ENCODE results near the gene HECW1. TPM values are rescaled to one million over a fixed set of nuclear protein-coding genes. Genes with fewer than 3 reads are reported as not detected.

The HECW1 gene
- total and polyA plus RNA-seq, 11 donors = 0.23 TPM; not detected in 10

DNA sequence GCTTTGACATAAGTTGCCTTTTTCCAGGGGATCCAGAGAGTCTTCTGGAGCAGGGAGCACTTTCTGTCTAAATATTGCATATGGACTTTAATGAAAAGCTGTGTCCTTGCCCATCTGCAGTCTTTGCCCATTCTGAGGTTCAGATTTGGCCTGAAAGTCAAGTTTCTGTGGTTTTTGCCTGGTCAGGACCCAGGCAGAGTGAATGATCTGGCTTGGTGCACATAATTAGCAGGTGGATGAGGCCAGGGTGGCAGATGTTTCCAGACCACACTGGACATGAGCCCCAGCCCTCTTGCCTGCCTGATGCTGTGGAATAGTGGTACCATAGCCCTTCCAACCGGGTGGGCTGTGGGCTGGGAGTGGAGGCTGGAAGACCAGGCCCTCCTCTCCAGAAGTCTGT, 11.0 kb downstream of the HECW1 start:
- H3K36me3 ChIP-seq = no peaks in the 10 kb centered on the region
- H3K27me3 ChIP-seq = peaks cover 0 to 44% (median 16%) of the 10 kb centered on the region in 9 donors
- TF ChIP-seq, protein P1, sequence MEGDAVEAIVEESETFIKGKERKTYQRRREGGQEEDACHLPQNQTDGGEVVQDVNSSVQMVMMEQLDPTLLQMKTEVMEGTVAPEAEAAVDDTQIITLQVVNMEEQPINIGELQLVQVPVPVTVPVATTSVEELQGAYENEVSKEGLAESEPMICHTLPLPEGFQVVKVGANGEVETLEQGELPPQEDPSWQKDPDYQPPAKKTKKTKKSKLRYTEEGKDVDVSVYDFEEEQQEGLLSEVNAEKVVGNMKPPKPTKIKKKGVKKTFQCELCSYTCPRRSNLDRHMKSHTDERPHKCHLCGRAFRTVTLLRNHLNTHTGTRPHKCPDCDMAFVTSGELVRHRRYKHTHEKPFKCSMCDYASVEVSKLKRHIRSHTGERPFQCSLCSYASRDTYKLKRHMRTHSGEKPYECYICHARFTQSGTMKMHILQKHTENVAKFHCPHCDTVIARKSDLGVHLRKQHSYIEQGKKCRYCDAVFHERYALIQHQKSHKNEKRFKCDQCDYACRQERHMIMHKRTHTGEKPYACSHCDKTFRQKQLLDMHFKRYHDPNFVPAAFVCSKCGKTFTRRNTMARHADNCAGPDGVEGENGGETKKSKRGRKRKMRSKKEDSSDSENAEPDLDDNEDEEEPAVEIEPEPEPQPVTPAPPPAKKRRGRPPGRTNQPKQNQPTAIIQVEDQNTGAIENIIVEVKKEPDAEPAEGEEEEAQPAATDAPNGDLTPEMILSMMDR (IDR thresholded peaks at IDR 0.05) = no peak
- TF ChIP-seq POLR2A (IDR thresholded peaks at IDR 0.05) = no peak
- intact Hi-C loops (cut with DNase I) = no loop called here
- no peaks in the 10 kb centered on the region for H3K4me1 ChIP-seq
- ATAC-seq (no peak), DNase-seq (no peak)
- H3K9me3 ChIP-seq = no peaks in the 10 kb centered on the region
- no peak overlapping the region for H3K27ac ChIP-seq
- no peak overlapping the region for H3K4me3 ChIP-seq
- 29 to 56% (median 45%) methylated on average over 1 of the region's 1 CpG for WGBS, 4 donors

DNA sequence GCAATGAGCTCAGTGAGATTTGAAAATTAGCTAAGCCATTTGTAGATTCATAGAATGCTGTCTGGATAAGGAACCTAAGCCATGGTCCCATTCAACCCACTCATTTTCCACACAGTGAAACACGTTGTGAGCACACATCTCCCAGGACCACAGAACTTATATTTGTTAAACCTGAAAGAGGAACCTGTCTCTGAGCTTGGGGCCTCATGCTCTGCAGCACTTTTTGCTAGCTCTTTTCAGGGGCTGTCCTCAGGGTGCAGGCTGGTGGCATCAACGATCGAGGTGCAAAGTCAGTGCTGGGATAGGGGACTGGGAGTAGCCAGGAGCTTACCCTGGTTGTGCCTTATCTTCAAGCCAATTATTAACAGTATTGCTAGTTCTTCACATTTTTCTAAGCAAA, 11.9 kb downstream of the HECW1 start:
- intact Hi-C loops (cut with DNase I) = no loop called here
- DNase-seq (no peak), ATAC-seq (no peak)
- Histone ChIP-seq H3K9me3 (no peaks in the 10 kb centered on the region), H3K36me3 (no peaks in the 10 kb centered on the region), H3K27me3 (peaks cover 0 to 36% (median 14%) of the 10 kb centered on the region in 9 donors), H3K4me1 (no peaks in the 10 kb centered on the region), H3K4me3 (no peak overlapping the region), H3K27ac (no peak overlapping the region)
- TF ChIP-seq POLR2A (IDR thresholded peaks at IDR 0.05) = no peak
- TF ChIP-seq, protein P1 (IDR thresholded peaks at IDR 0.05) = no peak
- 59 to 93% (median 73%) methylated on average over 3 of the region's 3 CpGs for WGBS, 4 donors

GRCh38 chr7:43130347-43130746, 17.9 kb downstream of the HECW1 start:
- 82 to 88% (median 86%) methylated on average over 3 of the region's 3 CpGs for WGBS, 4 donors
- ATAC-seq (no peak), DNase-seq (no peak)
- intact Hi-C loops (cut with DNase I) = no loop called here
- no peak overlapping the region for H3K27ac ChIP-seq
- TF ChIP-seq POLR2A (IDR thresholded peaks at IDR 0.05) = no peak
- TF ChIP-seq, protein P1 (IDR thresholded peaks at IDR 0.05) = no peak
- H3K36me3 ChIP-seq = no peaks in the 10 kb centered on the region
- H3K9me3 ChIP-seq = no peaks in the 10 kb centered on the region
- no peaks in the 10 kb centered on the region for H3K4me1 ChIP-seq
- H3K4me3 ChIP-seq = no peak overlapping the region
- peaks cover 0 to 7% (median 0%) of the 10 kb centered on the region in 9 donors for H3K27me3 ChIP-seq

DNA sequence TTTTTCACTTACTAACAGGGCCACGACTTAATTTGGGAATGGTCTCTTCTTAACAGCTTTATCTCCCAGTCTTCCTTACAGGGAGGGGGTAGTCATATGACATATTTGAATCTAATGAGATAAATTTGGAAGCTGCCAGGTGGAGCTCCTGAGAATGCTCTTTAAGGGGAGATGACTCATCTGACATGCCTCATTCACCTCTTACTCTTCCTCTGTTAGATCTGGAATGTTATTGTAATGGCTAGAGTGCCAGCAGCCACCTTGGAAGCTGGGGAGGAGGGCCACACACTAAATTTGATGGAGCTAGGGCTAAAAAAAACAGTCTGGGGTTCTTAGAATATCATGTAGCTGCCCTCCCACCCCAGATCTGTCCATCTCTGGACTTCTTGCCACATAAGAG, 22.7 kb downstream of the HECW1 start:
- Histone ChIP-seq H3K9me3 (no peaks in the 10 kb centered on the region), H3K36me3 (no peaks in the 10 kb centered on the region), H3K27me3 (peaks cover 0 to 9% (median 0%) of the 10 kb centered on the region in 9 donors), H3K4me3 (no peak overlapping the region), H3K27ac (no peak overlapping the region), H3K4me1 (peaks cover 0 to 4% (median 0%) of the 10 kb centered on the region in 12 donors)
- TF ChIP-seq, protein P1 (IDR thresholded peaks at IDR 0.05) = no peak
- TF ChIP-seq POLR2A (IDR thresholded peaks at IDR 0.05) = no peak
- ATAC-seq (no peak), DNase-seq (no peak)
- 57 to 66% (median 59%) methylated on average over 1 of the region's 1 CpG for WGBS, 4 donors
- intact Hi-C loops (cut with DNase I) = no loop called here

Measured in heart left ventricle (tissue), 16 donors.